GM21390 (cell line): Measurements from ENCODE around the gene PPP6C.
"Not testable (repeated sequence)": the region's sequence is repeated elsewhere in the genome, so short reads cannot be mapped to it uniquely, and the experiment has no call there.

Experiments
- ATAC-seq: cut with Tn5 transposase; IDR thresholded peaks from one replicate; pipeline ENCODE4 v1.9.1; 2021; ENCODE audit not compliant: unreplicated experiment

The PPP6C gene

GRCh38 chr9:125189361-125190289 lies at the start of gene PPP6C:
PPP6C (minus strand) TSS chr9:125189803; CDS start chr9:125189718, 85 bp downstream.
- ATAC-seq: peak; percentile 97

GRCh38 chr9:125238915-125239446 lies 49.4 kb upstream of the PPP6C start:
- no peak for ATAC-seq

GRCh38 chr9:125238127-125238914 lies 48.7 kb upstream of the PPP6C start:
- no peak for ATAC-seq

DNA sequence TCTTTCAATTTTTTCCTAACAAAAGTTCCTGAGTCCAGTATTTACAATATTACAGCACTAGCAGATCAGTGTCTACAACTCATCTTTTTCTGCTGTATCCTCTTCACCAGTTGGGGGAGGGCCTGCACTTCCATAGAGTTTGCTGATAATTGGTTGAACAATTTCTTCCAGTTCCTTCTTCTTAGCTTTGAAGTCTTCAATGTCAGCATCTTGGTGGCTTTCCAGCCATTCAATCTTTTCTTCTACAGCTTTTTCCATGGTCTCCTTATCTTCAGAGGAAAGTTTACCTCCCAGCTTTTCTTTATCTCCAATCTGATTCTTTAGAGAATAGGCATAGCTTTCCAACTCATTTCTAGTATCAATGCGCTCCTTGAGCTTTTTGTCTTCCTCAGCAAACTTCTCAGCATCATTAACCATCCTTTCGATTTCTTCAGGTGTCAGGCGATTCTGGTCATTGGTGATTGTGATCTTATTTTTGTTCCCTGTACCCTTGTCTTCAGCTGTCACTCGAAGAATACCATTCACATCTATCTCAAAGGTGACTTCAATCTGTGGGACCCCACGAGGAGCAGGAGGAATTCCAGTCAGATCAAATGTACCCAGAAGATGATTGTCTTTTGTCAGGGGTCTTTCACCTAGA lies 47.0 kb upstream of the PPP6C start:
- not testable (repeated sequence) for ATAC-seq

- ATAC-seq: no peak
Measured at GRCh38 chr9:125235804-125236519, 46.4 kb upstream of the PPP6C start.

DNA sequence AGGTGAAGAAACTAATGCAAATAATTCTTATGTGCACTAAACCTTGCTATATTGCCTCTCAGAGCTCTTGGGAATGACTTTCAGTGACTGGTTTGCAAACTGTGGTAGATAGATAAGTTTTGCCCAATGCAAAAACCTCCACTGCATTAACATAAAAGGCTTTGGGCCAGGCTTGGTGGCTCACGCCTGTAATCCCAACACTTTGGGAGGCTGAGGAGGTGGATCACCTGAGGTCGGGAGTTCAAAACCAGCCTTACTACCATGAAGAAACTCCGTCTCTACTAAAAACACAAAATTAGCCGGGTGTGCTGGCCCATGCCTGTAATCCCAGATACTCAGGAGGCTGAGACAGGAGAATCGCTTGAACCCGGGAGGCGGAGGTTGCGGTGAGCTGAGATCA lies 44.5 kb upstream of the PPP6C start:
- not testable (repeated sequence) for ATAC-seq

GRCh38 chr9:125233678-125234077 lies 44.1 kb upstream of the PPP6C start:
- ATAC-seq: no peak

DNA sequence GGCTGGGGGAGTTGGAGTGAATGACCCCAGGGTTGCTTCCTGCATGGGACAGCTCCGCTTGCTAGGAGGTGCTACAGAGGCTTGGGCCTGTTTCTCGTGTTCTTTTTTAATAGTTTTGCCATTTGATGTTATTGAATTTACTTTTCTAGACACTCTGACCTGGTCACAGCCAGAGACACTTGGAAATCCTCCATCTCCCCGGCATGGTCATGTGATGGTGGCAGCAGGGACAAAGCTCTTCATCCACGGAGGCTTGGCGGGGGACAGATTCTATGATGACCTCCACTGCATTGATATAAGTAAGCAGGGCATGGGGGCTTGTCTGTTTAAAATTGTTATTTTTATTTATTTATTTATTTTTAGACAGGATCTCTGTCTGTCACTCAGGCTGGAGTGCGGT lies 38.2 kb upstream of the PPP6C start:
- no peak for ATAC-seq

- ATAC-seq: not testable (repeated sequence)
Measured at GRCh38 chr9:125224858-125225257, 35.3 kb upstream of the PPP6C start.

- no peak for ATAC-seq
Measured at GRCh38 chr9:125218621-125219020, 29.0 kb upstream of the PPP6C start.

DNA sequence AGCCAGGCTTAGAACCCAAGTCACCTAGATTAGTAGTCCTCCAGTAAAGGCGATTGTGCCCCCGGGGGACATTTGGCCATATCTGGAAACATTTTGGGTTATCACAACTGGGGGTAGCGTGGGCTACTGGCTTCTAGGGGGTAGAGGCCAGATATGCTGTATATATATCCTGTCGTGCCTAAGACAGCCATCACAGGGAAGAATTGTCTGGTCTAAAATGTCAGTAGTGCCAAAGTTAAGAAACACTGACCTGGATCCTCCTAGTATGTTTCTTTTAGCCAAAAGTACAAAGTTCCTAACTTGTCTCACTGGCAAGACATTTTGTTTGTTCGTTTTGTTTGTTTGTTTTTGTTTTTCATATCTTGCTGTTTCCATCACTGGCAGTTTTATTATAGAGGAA lies 24.6 kb upstream of the PPP6C start:
- no peak for ATAC-seq

DNA sequence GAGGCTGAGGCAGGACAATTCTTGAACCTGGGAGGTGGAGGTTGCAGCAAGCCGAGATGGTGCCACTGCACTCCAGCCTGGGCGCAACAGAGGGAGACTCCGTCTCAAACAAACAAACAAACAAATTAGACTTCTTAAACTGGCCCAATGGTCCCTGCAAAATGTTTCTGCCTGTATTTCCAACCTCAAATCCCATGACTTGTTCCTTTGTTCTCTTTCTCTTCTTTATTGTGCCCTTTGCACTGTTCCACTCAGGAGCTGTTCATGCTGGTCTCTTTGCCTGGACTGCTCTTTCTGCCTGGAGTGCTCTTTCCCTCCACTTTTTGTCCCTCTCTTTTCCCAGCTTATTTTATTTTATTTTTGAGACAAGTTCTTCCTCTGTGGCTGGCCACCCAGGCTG lies 14.9 kb upstream of the PPP6C start:
- ATAC-seq: no peak

- no peak for ATAC-seq
Measured at GRCh38 chr9:125202846-125203618, 13.4 kb upstream of the PPP6C start.

GRCh38 chr9:125200216-125201047 lies 10.8 kb upstream of the PPP6C start, which contains the start of gene RABEPK:
RABEPK (plus strand) TSS chr9:125200542; CDS start chr9:125203014, 2,472 bp downstream.
- peak; percentile 98 for ATAC-seq

GRCh38 chr9:125195591-125195990 lies 6.0 kb upstream of the PPP6C start:
- not testable (repeated sequence) for ATAC-seq

DNA sequence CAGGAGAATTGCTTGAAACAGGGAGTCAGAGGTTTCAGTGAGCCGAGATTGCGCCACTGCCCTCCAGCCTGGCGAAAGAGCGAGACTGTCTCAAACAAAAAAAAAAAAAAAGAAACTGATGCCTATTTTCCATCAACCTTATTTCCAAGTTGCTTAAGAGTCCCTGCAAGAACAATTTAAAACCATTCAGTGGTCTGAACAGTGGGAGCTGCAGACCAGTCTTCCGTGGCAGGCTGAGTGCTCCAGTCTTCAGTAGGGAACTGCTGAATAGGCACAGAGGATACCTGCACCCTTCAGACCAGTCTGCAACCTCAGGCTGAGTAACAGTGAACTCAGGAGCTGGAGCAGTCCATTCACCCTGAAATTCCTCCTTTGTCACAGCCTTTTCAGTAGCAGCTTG lies 4.9 kb upstream of the PPP6C start:
- not testable (repeated sequence) for ATAC-seq

GRCh38 chr9:125190361-125190801 lies 778 bp upstream of the PPP6C start:
- no peak for ATAC-seq

DNA sequence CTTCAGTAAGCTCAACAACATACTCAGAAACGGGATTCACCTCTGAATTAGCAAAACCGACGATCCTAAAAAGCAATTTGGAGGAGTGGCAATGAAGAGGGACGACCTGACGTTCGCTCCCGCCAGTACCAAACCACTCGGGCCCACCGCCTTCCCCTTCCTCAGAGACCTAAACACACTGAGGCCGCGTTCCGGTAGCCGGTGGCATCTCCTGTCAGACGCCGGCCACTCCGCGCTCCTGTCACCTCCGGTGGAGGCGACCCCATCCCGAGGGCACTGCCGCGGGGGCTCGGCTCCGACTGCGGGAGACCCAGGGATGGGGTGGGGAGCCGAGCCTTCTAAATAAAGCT lies 617 bp downstream of the PPP6C start:
- peak; percentile 21 for ATAC-seq

DNA sequence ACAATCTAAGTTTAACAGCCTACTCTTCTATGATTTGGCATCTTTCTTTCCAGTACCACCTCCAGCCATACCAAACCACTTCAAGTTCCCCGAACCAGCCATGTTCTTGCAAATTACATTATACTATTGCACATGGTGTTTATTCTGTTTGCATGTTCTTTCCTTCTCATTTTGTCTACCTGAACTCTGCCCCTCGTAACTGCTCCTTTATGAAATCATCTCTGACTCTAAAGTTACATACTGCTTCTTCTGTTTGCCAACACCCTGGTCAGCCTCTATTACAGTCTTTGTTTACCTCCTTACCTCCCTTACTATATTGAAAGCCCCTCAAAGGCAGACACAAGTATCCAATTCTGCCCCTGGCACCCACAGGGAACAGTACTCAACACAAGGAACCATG lies 6.0 kb downstream of the PPP6C start:
- no peak for ATAC-seq
